Measurements from ENCODE around the gene CHMP2A.

DNA sequence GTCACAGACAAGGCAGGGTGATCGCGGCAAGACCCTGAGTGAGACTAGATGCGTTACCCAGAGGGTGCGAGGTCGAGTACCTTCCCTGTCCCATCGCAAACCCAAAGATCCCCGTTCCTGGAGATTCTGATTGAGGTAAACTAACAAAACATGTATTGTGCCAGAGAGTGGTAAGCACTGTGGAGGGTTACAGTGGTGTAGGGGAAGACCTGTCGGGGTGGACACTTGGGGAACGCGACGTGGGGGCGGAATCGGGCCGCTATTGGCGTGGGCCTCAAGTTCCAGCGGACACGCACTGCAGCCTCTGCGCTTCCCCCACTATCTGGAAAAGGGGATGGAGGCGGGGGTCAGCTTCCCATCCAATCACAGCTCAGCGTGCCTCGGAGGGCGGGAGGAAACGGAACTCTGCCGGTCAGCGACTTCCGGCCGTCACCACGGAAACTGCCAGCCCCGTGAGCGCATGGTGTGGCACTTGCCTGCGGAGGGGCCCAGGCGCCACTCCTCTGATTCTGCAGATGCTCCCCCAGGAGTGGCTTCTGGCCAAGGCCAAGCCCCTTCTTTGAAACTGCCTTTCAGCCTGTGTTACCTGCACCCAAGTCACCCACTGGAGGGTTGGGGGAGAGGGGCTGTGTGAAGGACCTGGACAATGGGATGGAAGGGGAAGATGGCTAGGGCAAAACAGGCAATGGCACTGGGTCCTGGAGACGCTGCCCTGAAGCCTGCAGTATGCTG is 4.5 kb upstream of the CHMP2A start:
- TF ChIP-seq, protein P1, sequence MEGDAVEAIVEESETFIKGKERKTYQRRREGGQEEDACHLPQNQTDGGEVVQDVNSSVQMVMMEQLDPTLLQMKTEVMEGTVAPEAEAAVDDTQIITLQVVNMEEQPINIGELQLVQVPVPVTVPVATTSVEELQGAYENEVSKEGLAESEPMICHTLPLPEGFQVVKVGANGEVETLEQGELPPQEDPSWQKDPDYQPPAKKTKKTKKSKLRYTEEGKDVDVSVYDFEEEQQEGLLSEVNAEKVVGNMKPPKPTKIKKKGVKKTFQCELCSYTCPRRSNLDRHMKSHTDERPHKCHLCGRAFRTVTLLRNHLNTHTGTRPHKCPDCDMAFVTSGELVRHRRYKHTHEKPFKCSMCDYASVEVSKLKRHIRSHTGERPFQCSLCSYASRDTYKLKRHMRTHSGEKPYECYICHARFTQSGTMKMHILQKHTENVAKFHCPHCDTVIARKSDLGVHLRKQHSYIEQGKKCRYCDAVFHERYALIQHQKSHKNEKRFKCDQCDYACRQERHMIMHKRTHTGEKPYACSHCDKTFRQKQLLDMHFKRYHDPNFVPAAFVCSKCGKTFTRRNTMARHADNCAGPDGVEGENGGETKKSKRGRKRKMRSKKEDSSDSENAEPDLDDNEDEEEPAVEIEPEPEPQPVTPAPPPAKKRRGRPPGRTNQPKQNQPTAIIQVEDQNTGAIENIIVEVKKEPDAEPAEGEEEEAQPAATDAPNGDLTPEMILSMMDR (IDR thresholded peaks at IDR 0.05): no peak
- TF ChIP-seq POLR2A (IDR thresholded peaks at IDR 0.05): no peak

All from lower leg skin (tissue), 3 donors.